Measurements from ENCODE around the gene CARTPT. TPM values are rescaled to one million over a fixed set of nuclear protein-coding genes. Genes with fewer than 3 reads are reported as not detected.

Gene CARTPT
- total RNA-seq, 1 experiment from 2014 or later: not detected

- TF ChIP-seq, protein P1, sequence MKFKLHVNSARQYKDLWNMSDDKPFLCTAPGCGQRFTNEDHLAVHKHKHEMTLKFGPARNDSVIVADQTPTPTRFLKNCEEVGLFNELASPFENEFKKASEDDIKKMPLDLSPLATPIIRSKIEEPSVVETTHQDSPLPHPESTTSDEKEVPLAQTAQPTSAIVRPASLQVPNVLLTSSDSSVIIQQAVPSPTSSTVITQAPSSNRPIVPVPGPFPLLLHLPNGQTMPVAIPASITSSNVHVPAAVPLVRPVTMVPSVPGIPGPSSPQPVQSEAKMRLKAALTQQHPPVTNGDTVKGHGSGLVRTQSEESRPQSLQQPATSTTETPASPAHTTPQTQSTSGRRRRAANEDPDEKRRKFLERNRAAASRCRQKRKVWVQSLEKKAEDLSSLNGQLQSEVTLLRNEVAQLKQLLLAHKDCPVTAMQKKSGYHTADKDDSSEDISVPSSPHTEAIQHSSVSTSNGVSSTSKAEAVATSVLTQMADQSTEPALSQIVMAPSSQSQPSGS (CRISPR knock-in tag; IDR thresholded peaks at IDR 0.05; ENCODE audit: borderline replicate concordance, low read depth): peak; percentile 65; the same call in 1 of the 2 replicates
- TF ChIP-seq CTCF (IDR thresholded peaks at IDR 0.05) (no peak), ELF4 (CRISPR knock-in tag; IDR thresholded peaks at IDR 0.05; ENCODE audit: low read depth) (no peak), ATF1 (CRISPR knock-in tag; IDR thresholded peaks at IDR 0.05) (no peak; the same call in none of the 2 replicates), RORB (CRISPR knock-in tag; IDR thresholded peaks at IDR 0.05) (no peak), ZNF532 (CRISPR knock-in tag; IDR thresholded peaks at IDR 0.05; ENCODE audit: borderline replicate concordance) (no peak), CREB1 (CRISPR knock-in tag; IDR thresholded peaks at IDR 0.05) (peak; percentile 33), ZNF671 (CRISPR knock-in tag; IDR thresholded peaks at IDR 0.05) (no peak), NR1H2 (CRISPR knock-in tag; IDR thresholded peaks at IDR 0.05) (no peak; the same call in 1 of the 2 replicates), ZNF263 (CRISPR knock-in tag; IDR thresholded peaks at IDR 0.05; ENCODE audit: low read depth) (no peak), MXD4 (CRISPR knock-in tag; IDR thresholded peaks at IDR 0.05; ENCODE audit: borderline replicate concordance) (no peak), NR3C1 (CRISPR knock-in tag; conservative IDR thresholded peaks at IDR 0.05; ENCODE audit: low read depth) (no peak), ZNF219 (CRISPR knock-in tag; IDR thresholded peaks at IDR 0.05; ENCODE audit: borderline replicate concordance) (peak; percentile 91)
- TF ChIP-seq, protein P2, sequence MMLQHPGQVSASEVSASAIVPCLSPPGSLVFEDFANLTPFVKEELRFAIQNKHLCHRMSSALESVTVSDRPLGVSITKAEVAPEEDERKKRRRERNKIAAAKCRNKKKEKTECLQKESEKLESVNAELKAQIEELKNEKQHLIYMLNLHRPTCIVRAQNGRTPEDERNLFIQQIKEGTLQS (CRISPR knock-in tag; conservative IDR thresholded peaks at IDR 0.05): no peak
- TF ChIP-seq, protein P3, sequence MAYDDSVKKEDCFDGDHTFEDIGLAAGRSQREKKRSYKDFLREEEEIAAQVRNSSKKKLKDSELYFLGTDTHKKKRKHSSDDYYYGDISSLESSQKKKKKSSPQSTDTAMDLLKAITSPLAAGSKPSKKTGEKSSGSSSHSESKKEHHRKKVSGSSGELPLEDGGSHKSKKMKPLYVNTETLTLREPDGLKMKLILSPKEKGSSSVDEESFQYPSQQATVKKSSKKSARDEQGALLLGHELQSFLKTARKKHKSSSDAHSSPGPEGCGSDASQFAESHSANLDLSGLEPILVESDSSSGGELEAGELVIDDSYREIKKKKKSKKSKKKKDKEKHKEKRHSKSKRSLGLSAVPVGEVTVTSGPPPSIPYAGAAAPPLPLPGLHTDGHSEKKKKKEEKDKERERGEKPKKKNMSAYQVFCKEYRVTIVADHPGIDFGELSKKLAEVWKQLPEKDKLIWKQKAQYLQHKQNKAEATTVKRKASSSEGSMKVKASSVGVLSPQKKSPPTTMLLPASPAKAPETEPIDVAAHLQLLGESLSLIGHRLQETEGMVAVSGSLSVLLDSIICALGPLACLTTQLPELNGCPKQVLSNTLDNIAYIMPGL (CRISPR knock-in tag; IDR thresholded peaks at IDR 0.05): 0 out of 2 replicates have a peak, but pooled peaks have one; percentile 22
- TF ChIP-seq, protein P4, sequence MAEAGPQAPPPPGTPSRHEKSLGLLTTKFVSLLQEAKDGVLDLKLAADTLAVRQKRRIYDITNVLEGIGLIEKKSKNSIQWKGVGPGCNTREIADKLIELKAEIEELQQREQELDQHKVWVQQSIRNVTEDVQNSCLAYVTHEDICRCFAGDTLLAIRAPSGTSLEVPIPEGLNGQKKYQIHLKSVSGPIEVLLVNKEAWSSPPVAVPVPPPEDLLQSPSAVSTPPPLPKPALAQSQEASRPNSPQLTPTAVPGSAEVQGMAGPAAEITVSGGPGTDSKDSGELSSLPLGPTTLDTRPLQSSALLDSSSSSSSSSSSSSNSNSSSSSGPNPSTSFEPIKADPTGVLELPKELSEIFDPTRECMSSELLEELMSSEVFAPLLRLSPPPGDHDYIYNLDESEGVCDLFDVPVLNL (CRISPR knock-in tag; IDR thresholded peaks at IDR 0.05; ENCODE audit: borderline replicate concordance, low read depth): 0 out of 2 replicates have a peak, but pooled peaks have one; percentile 21
- TF ChIP-seq, protein P5, sequence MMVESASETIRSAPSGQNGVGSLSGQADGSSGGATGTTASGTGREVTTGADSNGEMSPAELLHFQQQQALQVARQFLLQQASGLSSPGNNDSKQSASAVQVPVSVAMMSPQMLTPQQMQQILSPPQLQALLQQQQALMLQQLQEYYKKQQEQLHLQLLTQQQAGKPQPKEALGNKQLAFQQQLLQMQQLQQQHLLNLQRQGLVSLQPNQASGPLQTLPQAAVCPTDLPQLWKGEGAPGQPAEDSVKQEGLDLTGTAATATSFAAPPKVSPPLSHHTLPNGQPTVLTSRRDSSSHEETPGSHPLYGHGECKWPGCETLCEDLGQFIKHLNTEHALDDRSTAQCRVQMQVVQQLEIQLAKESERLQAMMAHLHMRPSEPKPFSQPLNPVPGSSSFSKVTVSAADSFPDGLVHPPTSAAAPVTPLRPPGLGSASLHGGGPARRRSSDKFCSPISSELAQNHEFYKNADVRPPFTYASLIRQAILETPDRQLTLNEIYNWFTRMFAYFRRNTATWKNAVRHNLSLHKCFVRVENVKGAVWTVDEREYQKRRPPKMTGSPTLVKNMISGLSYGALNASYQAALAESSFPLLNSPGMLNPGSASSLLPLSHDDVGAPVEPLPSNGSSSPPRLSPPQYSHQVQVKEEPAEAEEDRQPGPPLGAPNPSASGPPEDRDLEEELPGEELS (CRISPR knock-in tag; IDR thresholded peaks at IDR 0.05): peak; percentile 64
- TF ChIP-seq, protein P6, sequence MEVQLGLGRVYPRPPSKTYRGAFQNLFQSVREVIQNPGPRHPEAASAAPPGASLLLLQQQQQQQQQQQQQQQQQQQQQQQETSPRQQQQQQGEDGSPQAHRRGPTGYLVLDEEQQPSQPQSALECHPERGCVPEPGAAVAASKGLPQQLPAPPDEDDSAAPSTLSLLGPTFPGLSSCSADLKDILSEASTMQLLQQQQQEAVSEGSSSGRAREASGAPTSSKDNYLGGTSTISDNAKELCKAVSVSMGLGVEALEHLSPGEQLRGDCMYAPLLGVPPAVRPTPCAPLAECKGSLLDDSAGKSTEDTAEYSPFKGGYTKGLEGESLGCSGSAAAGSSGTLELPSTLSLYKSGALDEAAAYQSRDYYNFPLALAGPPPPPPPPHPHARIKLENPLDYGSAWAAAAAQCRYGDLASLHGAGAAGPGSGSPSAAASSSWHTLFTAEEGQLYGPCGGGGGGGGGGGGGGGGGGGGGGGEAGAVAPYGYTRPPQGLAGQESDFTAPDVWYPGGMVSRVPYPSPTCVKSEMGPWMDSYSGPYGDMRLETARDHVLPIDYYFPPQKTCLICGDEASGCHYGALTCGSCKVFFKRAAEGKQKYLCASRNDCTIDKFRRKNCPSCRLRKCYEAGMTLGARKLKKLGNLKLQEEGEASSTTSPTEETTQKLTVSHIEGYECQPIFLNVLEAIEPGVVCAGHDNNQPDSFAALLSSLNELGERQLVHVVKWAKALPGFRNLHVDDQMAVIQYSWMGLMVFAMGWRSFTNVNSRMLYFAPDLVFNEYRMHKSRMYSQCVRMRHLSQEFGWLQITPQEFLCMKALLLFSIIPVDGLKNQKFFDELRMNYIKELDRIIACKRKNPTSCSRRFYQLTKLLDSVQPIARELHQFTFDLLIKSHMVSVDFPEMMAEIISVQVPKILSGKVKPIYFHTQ (CRISPR knock-in tag; IDR thresholded peaks at IDR 0.05): no peak
These were observed at the start of gene CARTPT (continued) for GRCh38 chr5:71719063-71719964.

Data from WTC11 (cell line).